Mucosa of stomach (tissue), 1 donor: ENCODE measurements around the gene C1QTNF8.

Experiments
- H3K27me3 ChIP-seq: one replicate; pipeline ENCODE4 v1.7.0; 2013; ENCODE audit warnings: mild to moderate bottlenecking, low read length; ENCODE audit not compliant: control insufficient read depth, insufficient read depth
- H3K36me3 ChIP-seq: one replicate; pipeline ENCODE4 v1.7.0; 2013; ENCODE audit warnings: low read length; ENCODE audit not compliant: control insufficient read depth, insufficient read depth
- H3K4me1 ChIP-seq: one replicate; pipeline ENCODE4 v1.7.0; 2013; ENCODE audit warnings: mild to moderate bottlenecking, low read length; ENCODE audit not compliant: control insufficient read depth, insufficient read depth
- H3K4me3 ChIP-seq: one replicate; pipeline ENCODE4 v1.7.0; 2013; ENCODE audit warnings: low read length
- H3K9ac ChIP-seq: one replicate; pipeline ENCODE4 v1.7.0; 2013; ENCODE audit warnings: mild to moderate bottlenecking, low read length, moderate library complexity
- H3K9me3 ChIP-seq: one replicate; pipeline ENCODE4 v1.7.0; 2013; ENCODE audit warnings: mild to moderate bottlenecking, low read length, moderate library complexity; ENCODE audit not compliant: control insufficient read depth
- donor health status: Pancreatic carcinoma.

C1QTNF8 gene

GRCh38 chr16:1134776-1135458, 38.9 kb upstream of the C1QTNF8 start:
- H3K4me3 ChIP-seq, result no peak overlapping the region
- no peaks in the 10 kb centered on the region for H3K9me3 ChIP-seq
- peaks cover 16% of the 10 kb centered on the region for H3K4me1 ChIP-seq
- H3K27me3 ChIP-seq, result peaks cover 5% of the 10 kb centered on the region
- no peaks in the 10 kb centered on the region for H3K36me3 ChIP-seq
- no peak overlapping the region for H3K9ac ChIP-seq

GRCh38 chr16:1133810-1134520, 37.9 kb upstream of the C1QTNF8 start:
- Histone ChIP-seq H3K36me3 (no peaks in the 10 kb centered on the region), H3K27me3 (peaks cover 5% of the 10 kb centered on the region), H3K4me1 (peaks cover 16% of the 10 kb centered on the region), H3K9me3 (no peaks in the 10 kb centered on the region), H3K9ac (no peak overlapping the region), H3K4me3 (no peak overlapping the region)

GRCh38 chr16:1133271-1133670, 37.2 kb upstream of the C1QTNF8 start:
- Histone ChIP-seq H3K36me3 (no peaks in the 10 kb centered on the region), H3K9ac (no peak overlapping the region), H3K4me1 (peaks cover 16% of the 10 kb centered on the region), H3K27me3 (peaks cover 5% of the 10 kb centered on the region), H3K4me3 (no peak overlapping the region), H3K9me3 (no peaks in the 10 kb centered on the region)

DNA sequence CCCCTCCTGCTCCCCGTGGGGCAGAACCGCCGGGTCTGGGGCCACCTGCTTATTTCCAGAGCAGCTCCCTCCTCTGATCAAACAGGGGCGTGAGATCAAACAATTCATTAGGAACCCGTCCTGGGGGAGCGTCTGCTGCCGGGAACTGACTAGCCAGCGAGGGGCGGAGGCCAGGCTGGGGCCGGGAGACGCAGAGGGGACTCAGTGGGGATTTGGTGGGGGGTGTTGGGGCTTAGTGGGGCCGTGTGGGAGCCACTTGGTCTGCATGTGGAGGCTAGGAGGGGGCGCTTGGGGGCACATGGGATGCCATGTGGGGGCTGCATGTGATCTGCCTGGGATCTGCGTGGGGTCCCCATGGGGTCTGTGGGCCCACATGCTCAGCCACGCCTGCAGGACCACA, 36.4 kb upstream of the C1QTNF8 start:
- Histone ChIP-seq H3K4me1 (peaks cover 16% of the 10 kb centered on the region), H3K4me3 (no peak overlapping the region), H3K36me3 (no peaks in the 10 kb centered on the region), H3K27me3 (peaks cover 5% of the 10 kb centered on the region), H3K9me3 (no peaks in the 10 kb centered on the region), H3K9ac (no peak overlapping the region)

DNA sequence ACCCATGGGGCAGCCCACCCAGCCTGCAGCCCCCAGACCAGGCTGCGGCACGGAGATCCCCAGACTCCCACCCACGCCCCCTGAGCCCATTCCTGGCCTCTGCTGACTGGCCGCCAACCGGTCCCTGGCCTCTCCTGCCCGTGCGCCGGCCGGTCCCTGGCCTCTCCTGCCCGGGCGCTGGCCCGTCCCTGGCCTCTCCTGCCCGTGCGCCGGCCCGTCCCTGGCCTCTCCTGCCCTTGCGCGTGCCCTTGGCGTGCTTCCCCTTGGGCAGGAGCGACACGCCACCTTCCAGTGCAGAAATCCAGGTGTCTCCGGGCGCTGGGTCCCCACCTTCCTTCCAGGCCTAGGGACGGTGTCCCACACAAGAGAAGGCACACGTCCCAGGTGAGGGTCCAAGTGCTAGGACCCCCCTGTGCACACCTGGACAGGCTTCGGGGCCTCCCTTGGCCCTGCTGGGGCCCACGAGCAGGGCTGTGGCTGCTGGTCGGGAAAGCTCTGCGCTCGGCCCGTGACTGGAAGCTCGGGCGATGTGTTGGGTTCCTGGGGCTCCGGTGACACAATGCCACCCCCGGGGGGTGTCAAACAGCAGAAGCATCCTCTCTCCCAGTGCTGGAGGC, 35.4 kb upstream of the C1QTNF8 start:
- H3K27me3 ChIP-seq, result peaks cover 5% of the 10 kb centered on the region

GRCh38 chr16:1130382-1130781, 34.3 kb upstream of the C1QTNF8 start:
- H3K9ac ChIP-seq, result no peak overlapping the region
- H3K9me3 ChIP-seq, result no peaks in the 10 kb centered on the region
- H3K4me1 ChIP-seq, result peaks cover 16% of the 10 kb centered on the region
- peaks cover 8% of the 10 kb centered on the region for H3K27me3 ChIP-seq
- no peaks in the 10 kb centered on the region for H3K36me3 ChIP-seq
- no peak overlapping the region for H3K4me3 ChIP-seq

More for the DNA sequence above, 35.4 kb upstream of the C1QTNF8 start:
- Histone ChIP-seq H3K4me1 (peaks cover 16% of the 10 kb centered on the region), H3K9ac (no peak overlapping the region), H3K36me3 (no peaks in the 10 kb centered on the region), H3K4me3 (no peak overlapping the region), H3K9me3 (no peaks in the 10 kb centered on the region)

DNA sequence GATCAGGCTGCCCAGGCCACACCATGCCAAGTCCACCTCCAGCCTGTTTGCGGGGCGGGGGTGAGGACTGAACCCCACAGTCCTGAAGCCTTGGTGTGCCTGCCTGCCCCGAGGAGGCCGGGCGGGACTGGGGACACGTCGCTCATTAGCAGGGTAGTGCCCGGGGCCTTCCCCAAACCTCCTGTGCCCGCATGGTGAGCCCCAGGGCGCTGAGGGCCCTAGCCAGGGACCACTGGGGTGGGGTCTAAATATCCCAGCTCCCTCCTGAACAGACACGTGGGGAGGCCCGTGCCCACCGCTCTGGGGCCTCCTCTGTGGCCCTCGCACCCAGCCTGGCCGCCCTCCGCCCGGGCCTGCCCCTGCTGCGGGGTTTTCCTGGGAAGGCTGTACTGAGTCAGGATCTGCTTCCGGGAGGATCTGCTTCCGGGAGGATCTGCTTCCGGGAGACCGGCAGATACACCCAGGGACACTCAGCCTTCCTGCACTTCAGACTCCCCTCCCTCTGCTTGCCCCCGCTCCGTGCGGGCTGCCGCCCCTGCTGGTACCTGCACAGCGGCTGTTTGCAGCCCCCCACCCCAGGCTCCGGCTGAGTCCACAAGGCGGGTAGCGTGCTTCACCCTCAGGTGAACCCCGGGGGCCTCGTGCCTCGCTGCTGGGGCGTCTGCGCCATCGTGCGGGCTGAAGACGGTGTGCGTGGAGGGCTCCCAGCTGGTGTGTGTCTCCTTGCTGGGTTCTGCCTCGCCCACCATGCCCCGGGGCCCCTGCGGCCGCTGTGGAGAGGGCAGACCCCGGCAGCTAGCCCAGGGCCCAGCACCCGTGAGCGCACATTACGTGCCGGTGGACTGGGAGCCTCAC, 33.3 kb upstream of the C1QTNF8 start:
- Histone ChIP-seq H3K36me3 (no peaks in the 10 kb centered on the region), H3K4me1 (peaks cover 13% of the 10 kb centered on the region)

GRCh38 chr16:1127971-1128715, 32.1 kb upstream of the C1QTNF8 start:
- Histone ChIP-seq H3K4me1 (peaks cover 2% of the 10 kb centered on the region), H3K27me3 (peaks cover 7% of the 10 kb centered on the region), H3K9me3 (no peaks in the 10 kb centered on the region), H3K9ac (no peak overlapping the region), H3K4me3 (no peak overlapping the region), H3K36me3 (no peaks in the 10 kb centered on the region)

More for the DNA sequence above, 33.3 kb upstream of the C1QTNF8 start:
- Histone ChIP-seq H3K4me3 (no peak overlapping the region), H3K27me3 (peaks cover 8% of the 10 kb centered on the region), H3K9me3 (no peaks in the 10 kb centered on the region), H3K9ac (no peak overlapping the region)

GRCh38 chr16:1127101-1127500, 31.1 kb upstream of the C1QTNF8 start:
- Histone ChIP-seq H3K36me3 (no peaks in the 10 kb centered on the region), H3K9me3 (no peaks in the 10 kb centered on the region), H3K4me3 (no peak overlapping the region), H3K4me1 (no peaks in the 10 kb centered on the region), H3K9ac (no peak overlapping the region), H3K27me3 (peaks cover 5% of the 10 kb centered on the region)

DNA sequence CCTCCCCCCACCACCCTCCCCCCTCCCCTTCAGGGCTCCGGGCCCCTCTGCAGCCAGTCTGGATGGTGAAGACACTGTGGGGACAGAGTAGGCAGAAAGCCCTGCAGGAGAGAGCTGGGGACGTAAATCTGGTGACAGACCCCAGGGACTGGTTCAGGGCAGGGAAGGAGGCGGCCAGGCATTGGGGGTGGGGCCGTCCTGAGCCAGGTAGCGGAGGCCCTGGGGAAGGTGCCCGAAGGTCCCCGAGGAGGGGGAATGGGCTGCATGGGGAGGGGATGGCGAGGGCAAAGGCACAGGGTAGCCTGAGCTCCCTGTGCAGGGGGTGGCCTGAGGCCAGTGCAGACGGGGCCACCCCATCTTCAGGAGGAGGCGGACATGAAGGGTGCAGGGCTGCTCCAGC, 30.5 kb upstream of the C1QTNF8 start:
- Histone ChIP-seq H3K36me3 (no peaks in the 10 kb centered on the region), H3K4me3 (no peak overlapping the region), H3K9ac (no peak overlapping the region), H3K27me3 (peaks cover 8% of the 10 kb centered on the region), H3K9me3 (no peaks in the 10 kb centered on the region), H3K4me1 (no peaks in the 10 kb centered on the region)

DNA sequence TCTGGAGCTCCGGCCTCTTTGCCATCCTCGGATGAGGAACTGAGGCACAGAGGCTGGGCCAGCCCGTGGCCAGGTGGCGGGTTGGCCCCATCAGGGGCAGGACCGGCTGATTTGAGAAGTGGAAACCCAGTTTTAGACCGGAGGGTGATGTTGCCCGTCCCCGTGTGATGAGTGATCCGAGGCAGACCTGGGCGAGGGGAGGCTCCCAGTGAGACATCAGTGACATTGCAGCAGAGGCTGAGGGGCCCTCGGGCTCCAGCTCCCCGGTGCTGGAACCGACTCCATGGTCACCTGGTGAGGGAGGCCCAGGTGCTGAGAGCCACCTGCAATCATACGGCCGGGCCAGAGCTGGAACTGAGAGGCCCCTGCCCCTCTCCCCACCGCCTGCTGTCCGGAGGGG, 30.0 kb upstream of the C1QTNF8 start:
- no peak overlapping the region for H3K4me3 ChIP-seq
- no peak overlapping the region for H3K9ac ChIP-seq
- H3K9me3 ChIP-seq, result no peaks in the 10 kb centered on the region
- no peaks in the 10 kb centered on the region for H3K36me3 ChIP-seq
- H3K4me1 ChIP-seq, result no peaks in the 10 kb centered on the region
- peaks cover 8% of the 10 kb centered on the region for H3K27me3 ChIP-seq
